Activated CD4-positive, CD25-positive, alpha-beta regulatory T cell (primary cell): Measurements from ENCODE around the gene RNF227.

Experiments used
- DNase-seq, 4 experiments: peaks; one replicate each; lab custom pipeline; 2025; lab: John Stamatoyannopoulos, UW

RNF227 gene

GRCh38 chr17:7889166-7889955 lies 26.7 kb downstream of the RNF227 start:
- DNase-seq: no peak

GRCh38 chr17:7888184-7888920 lies 27.7 kb downstream of the RNF227 start, which contains the start of gene CHD3:
Gene CHD3 (plus strand): TSS chr17:7888789. CDS start chr17:7889001, 212 bp downstream.
- peak in 3 of 4 experiments; percentile 22 to 32 (median 30) for DNase-seq

- DNase-seq: peak; percentile 58 to 74 (median 73)
Observed at GRCh38 chr17:7887482-7888183, 28.5 kb downstream of the RNF227 start.

- DNase-seq: no peak
Observed at GRCh38 chr17:7887038-7887481, 29.0 kb downstream of the RNF227 start.

GRCh38 chr17:7886227-7887037 lies 29.7 kb downstream of the RNF227 start:
- peak in 1 of 4 experiments; percentile 8 for DNase-seq

GRCh38 chr17:7885367-7886226 lies 30.5 kb downstream of the RNF227 start:
- peak in 2 of 4 experiments; percentile 29 to 42 for DNase-seq

- peak in 1 of 4 experiments; percentile 36 for DNase-seq
Observed at GRCh38 chr17:7884581-7885366, 31.3 kb downstream of the RNF227 start.

- DNase-seq: no peak
Observed at GRCh38 chr17:7883781-7884386, 32.2 kb downstream of the RNF227 start.

GRCh38 chr17:7882629-7883028 lies 33.5 kb downstream of the RNF227 start:
- DNase-seq: no peak

GRCh38 chr17:7882068-7882467 lies 34.0 kb downstream of the RNF227 start:
- no peak for DNase-seq

GRCh38 chr17:7881276-7882054 lies 34.6 kb downstream of the RNF227 start:
- DNase-seq: no peak

GRCh38 chr17:7880076-7880868 lies 35.8 kb downstream of the RNF227 start:
- DNase-seq: no peak

- no peak for DNase-seq
Observed at GRCh38 chr17:7878234-7878633, 37.9 kb downstream of the RNF227 start.

GRCh38 chr17:7875804-7876370 lies 40.2 kb downstream of the RNF227 start:
- DNase-seq: no peak

GRCh38 chr17:7873051-7873450 lies 43.0 kb downstream of the RNF227 start:
- DNase-seq: no peak

GRCh38 chr17:7867881-7868329 lies 48.2 kb downstream of the RNF227 start:
- no peak for DNase-seq

- no peak for DNase-seq
Observed at GRCh38 chr17:7864995-7865650, 51.0 kb downstream of the RNF227 start.
